Calu3 (cell line): Measurements from ENCODE around the gene ZDHHC24. TPM values are rescaled to one million over a fixed set of nuclear protein-coding genes. Genes with fewer than 3 reads are reported as not detected.
"Not testable (repeated sequence)": the region's sequence is repeated elsewhere in the genome, so short reads cannot be mapped to it uniquely, and the experiment has no call there.

Experiments
- BruUV-seq: library from RNA; stranded (reverse); fragments of 400-500 nt; replicated peaks from 2 replicates; lab custom pipeline; 2021; lab: Mats Ljungman, UMichigan
- CTCF ChIA-PET: fragments of 300-600 bp; sonication (Branson Sonifier 250); formaldehyde crosslinking; loops from one replicate; lab custom pipeline; 2022; ENCODE audit warnings: antibody characterized with exemption; lab: Charles Lee
- DNase-seq: peaks from one replicate; pipeline ENCODE4 v3.0.0; 2022
- H3K27ac Mint-ChIP-seq: one replicate; pipeline ENCODE4 v1.8.0; 2022; ENCODE audit warnings: mixed read lengths; ENCODE audit not compliant: unreplicated experiment
- H3K27me3 Mint-ChIP-seq: one replicate; pipeline ENCODE4 v1.8.0; 2022; ENCODE audit warnings: mixed read lengths; ENCODE audit not compliant: unreplicated experiment
- H3K36me3 Mint-ChIP-seq: one replicate; pipeline ENCODE4 v1.8.0; 2022; ENCODE audit warnings: mild to moderate bottlenecking, moderate library complexity, mixed read lengths; ENCODE audit not compliant: insufficient read depth, unreplicated experiment
- H3K4me1 Mint-ChIP-seq: one replicate; pipeline ENCODE4 v1.8.0; 2022; ENCODE audit warnings: mild to moderate bottlenecking, low read depth, mixed read lengths; ENCODE audit not compliant: unreplicated experiment
- H3K4me3 Mint-ChIP-seq: one replicate; pipeline ENCODE4 v1.8.0; 2022; ENCODE audit warnings: mild to moderate bottlenecking, low read depth, moderate library complexity, mixed read lengths; ENCODE audit not compliant: unreplicated experiment
- H3K9me3 Mint-ChIP-seq: one replicate; pipeline ENCODE4 v1.8.0; 2022; ENCODE audit warnings: low read depth, mixed read lengths; ENCODE audit not compliant: unreplicated experiment
- CTCF ChIP-seq: fragments of 200-600 bp; IDR thresholded peaks from one replicate; pipeline ENCODE4 v1.8.0; 2022; ENCODE audit warnings: antibody characterized with exemption; ENCODE audit not compliant: unreplicated experiment
- intact Hi-C: fragments of 100-400 bp; cut with micrococcal nuclease; formaldehyde crosslinking; loops from one replicate; pipeline ENCODE4 v1.10.0; 2022; ENCODE audit not compliant: unreplicated experiment
- total RNA-seq: library from RNA; stranded (reverse); gene quantifications from 2 replicates; pipeline ENCODE4 v1.2.3, GENCODE V29; 2022

ZDHHC24 gene
- total RNA-seq, 1 experiment from 2014 or later, result 15.1 TPM

DNA sequence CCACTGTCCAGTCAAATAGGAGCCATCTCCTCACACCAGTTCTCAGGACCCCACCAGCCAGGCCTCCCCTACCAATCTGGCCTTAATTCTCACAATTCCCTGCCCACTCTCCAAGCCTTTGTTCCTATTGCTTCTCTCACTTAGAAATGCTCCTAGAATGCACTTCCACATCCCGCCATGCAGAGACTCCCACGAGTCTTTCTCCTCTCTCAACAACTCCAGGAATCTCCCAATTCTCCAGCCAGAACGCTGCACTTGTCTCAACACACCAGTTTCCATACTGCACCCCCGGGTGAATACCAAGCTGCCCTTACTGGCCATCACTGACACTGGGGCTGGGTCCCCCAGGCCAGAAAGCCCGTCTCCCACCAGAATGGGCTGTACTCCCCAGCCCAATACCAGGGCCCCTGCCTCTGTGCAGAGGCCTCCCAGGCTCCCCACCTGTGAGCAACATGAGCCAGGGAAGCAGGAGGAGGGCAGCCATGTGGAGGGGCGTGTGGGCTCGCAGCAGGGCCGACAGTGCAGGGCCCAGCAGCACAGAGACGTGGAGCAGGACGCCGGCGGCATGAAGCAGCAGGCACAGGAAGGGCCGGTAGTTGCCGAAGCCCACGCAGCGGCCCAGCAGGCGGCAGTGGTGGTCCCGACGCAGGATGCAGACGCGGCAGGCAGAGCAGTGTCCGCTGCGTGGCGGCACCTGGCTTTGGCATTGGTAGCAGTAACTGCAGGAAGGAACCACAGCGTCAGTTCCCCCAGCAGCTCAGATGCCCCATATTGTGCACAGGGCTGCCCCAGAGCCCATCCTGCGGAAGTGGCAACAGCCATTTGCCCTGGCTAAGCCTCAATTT, 2.4 kb downstream of the ZDHHC24 start:
- Mint-ChIP-seq H3K27ac (no peak overlapping the region), H3K27me3 (peaks cover 9% of the 10 kb centered on the region), H3K9me3 (no peaks in the 10 kb centered on the region), H3K4me3 (no peak overlapping the region), H3K36me3 (peaks cover 27% of the 10 kb centered on the region), H3K4me1 (peaks cover 6% of the 10 kb centered on the region)
- CTCF ChIA-PET, result interaction anchor here (0.5 kb wide), 1 partner anchor 302 kb away, joined by 4 read pairs; no protein-coding TSS in a partner anchor
- intact Hi-C loops, result no loop called here
- DNase-seq, result no peak
- no TSS peak for BruUV-seq
- TF ChIP-seq CTCF, result no peak

DNA sequence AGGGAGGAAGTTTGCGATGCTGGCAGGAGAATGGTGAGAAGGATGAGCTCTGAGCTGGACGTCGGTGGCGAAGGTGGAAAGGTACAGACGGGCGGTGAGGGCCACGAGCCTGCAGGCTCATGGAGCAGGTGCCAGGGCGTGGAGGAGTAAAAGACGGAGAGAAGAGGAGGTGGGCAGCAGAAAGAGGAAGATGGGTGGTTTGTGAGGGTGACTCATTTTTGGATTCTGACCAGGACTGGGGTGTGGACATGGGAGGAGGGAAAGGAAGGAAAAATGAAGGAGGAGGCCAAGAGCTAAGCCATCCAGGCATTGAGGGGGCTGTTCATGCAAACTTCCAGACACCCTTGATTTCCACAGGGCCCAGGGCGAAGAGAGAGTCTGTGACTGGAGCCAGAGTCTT, 3.5 kb downstream of the ZDHHC24 start:
- H3K36me3 Mint-ChIP-seq, result peaks cover 28% of the 10 kb centered on the region
- no peak overlapping the region for H3K27ac Mint-ChIP-seq
- H3K27me3 Mint-ChIP-seq, result no peaks in the 10 kb centered on the region
- CTCF ChIA-PET, result no interaction called here
- intact Hi-C loops, result no loop called here
- no peak for TF ChIP-seq CTCF
- DNase-seq, result no peak
- H3K4me1 Mint-ChIP-seq, result peaks cover 6% of the 10 kb centered on the region
- H3K9me3 Mint-ChIP-seq, result no peaks in the 10 kb centered on the region
- no TSS peak for BruUV-seq
- no peak overlapping the region for H3K4me3 Mint-ChIP-seq

DNA sequence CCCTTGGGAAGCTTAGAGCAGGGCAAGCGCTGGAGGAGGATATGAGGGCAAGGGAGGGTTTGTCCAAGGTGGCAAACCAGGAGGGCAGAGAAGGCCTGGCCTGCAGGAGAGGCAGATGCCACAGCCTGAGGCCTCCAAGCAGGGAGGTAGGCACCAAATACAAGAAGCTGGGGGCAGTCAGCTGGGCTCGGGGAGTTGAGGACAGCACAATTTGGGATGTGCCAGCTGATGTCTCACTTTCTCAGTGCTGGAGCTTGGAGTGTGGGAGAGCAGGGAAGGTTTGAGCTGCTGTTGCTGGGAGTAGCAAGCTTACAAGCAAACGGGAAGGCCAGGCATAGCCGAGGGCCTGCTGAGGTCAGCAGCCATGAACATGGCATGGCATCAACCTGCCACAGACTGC, 4.0 kb downstream of the ZDHHC24 start:
- Mint-ChIP-seq H3K4me1 (peaks cover 6% of the 10 kb centered on the region), H3K4me3 (no peak overlapping the region), H3K36me3 (peaks cover 32% of the 10 kb centered on the region), H3K27me3 (no peaks in the 10 kb centered on the region), H3K9me3 (no peaks in the 10 kb centered on the region), H3K27ac (no peak overlapping the region)
- CTCF ChIA-PET, result no interaction called here
- intact Hi-C loops, result no loop called here
- BruUV-seq, result no TSS peak
- DNase-seq, result no peak
- no peak for TF ChIP-seq CTCF

GRCh38 chr11:66540598-66540997, 5.2 kb downstream of the ZDHHC24 start:
- H3K27me3 Mint-ChIP-seq, DNase-seq, H3K9me3 Mint-ChIP-seq, H3K4me1 Mint-ChIP-seq, intact Hi-C loops, H3K27ac Mint-ChIP-seq, BruUV-seq, H3K4me3 Mint-ChIP-seq: not testable (repeated sequence)
- CTCF ChIA-PET, result interaction anchor here (0.7 kb wide), 1 partner anchor 105 kb away, joined by 4 read pairs; no protein-coding TSS in a partner anchor
- peaks cover 30% of the 10 kb centered on the region for H3K36me3 Mint-ChIP-seq

DNA sequence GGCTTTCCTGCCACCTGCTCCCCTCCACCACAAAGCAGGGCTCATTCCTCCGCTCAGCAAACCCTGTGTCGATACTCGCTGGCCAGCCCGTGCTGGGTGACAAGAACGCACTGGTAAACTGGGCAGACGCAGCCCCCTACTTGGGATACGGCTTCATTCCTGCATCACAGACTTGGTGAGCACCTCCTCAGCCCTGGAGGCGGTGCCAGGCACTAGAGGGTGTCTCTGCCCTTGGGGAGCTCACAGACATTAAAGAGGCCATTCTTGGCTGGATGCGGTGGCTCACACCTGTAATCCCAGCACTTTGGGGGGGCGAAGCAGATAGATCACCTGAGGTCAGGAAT, 6.0 kb downstream of the ZDHHC24 start:
- CTCF ChIA-PET, result no interaction called here
- intact Hi-C loops, result no loop called here
- Mint-ChIP-seq H3K4me1 (peaks cover 6% of the 10 kb centered on the region), H3K27ac (no peak overlapping the region), H3K27me3 (no peaks in the 10 kb centered on the region), H3K9me3 (no peaks in the 10 kb centered on the region), H3K36me3 (peaks cover 33% of the 10 kb centered on the region), H3K4me3 (no peak overlapping the region)
- no peak for TF ChIP-seq CTCF
- no TSS peak for BruUV-seq
- no peak for DNase-seq
